HG03045 (cell line): Measurements from ENCODE around the gene WWOX.
A peak's percentile ranks its signal among the peaks of the same experiment; 100 is the strongest.
"Not testable (repeated sequence)": the region's sequence is repeated elsewhere in the genome, so short reads cannot be mapped to it uniquely, and the experiment has no call there.

ENCODE experiments used
- ATAC-seq: cut with Tn5 transposase; IDR thresholded peaks from one replicate; pipeline ENCODE4 v1.9.1; 2021; ENCODE audit warnings: mild to moderate bottlenecking, moderate library complexity; ENCODE audit not compliant: unreplicated experiment

WWOX gene

DNA sequence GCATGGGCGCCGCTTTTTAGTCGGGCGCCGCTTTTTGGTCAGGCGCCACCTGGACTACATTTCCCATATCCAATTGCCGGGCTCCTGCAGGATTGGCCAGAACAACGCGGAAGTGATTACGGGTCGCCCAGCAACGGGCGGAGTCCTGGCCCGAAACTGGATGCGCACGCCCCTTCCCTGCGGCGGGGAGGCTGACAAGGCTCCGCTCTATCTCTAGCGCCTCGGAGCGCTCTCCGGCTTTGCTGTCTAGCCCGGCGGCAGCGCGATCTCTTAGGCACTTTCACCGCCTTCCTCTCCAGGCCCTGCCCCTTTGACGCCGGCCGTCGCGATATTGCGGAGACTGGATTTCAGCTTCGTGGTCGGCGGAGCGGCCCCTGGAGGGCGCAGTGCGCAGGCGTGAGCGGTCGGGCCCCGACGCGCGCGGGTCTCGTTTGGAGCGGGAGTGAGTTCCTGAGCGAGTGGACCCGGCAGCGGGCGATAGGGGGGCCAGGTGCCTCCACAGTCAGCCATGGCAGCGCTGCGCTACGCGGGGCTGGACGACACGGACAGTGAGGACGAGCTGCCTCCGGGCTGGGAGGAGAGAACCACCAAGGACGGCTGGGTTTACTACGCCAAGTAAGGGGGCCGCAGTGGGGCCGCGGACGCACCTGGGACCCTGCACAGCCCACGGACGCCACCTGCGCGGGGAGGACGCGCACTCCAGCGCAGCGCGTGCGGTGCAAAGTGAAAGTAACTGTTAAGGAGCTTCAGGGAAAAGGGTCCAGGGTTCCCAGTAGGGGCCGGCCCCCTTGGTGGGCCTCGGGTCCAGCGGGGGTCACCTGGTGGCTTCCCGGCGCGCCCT lies at the start of gene WWOX:
Gene WWOX (plus strand): TSS at position 384 of the 841 bp plus-strand sequence.
- peak; percentile 96 for ATAC-seq

GRCh38 chr16:78050734-78051400 lies 48.6 kb upstream of the WWOX start:
- no peak for ATAC-seq

DNA sequence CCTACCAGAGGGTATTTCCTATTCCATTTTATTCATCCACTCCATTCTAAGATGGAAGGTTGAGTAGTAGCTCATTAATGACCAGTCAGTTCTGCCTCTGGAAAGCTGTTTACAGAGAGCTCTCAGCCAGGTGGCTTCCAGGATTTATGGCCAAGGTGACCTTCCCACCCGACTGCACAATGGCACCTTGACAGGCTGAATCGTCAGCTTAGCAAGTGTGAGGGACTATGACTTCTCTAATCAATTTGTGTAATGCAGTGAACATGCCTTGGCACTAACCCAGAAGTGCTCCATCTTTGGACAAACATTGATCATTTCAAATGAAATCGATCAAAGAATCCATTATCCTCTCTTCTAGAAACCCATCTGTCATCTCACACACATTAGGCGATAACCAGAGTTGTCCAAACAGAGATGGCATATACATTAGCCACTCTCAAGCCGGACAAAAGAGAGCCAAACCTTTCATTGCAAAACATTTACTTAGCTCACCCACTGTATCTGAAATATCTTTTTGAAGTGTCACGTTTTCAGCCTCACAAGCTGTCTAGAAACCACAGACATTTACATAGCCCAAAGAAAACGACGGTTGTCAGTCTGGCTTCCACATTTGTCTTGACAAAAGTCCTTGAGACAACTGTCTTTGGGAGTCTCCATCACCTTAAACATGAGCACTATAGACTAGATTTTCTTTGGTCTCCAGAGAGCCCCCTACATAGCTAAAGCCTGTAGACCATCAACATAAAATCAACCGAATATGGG lies 41.5 kb upstream of the WWOX start:
- ATAC-seq: no peak

- not testable (repeated sequence) for ATAC-seq
Measured at GRCh38 chr16:78059806-78060205, 39.6 kb upstream of the WWOX start.

GRCh38 chr16:78060295-78060694 lies 39.2 kb upstream of the WWOX start:
- ATAC-seq: no peak

- ATAC-seq: no peak
Measured at GRCh38 chr16:78060809-78061208, 38.6 kb upstream of the WWOX start.

DNA sequence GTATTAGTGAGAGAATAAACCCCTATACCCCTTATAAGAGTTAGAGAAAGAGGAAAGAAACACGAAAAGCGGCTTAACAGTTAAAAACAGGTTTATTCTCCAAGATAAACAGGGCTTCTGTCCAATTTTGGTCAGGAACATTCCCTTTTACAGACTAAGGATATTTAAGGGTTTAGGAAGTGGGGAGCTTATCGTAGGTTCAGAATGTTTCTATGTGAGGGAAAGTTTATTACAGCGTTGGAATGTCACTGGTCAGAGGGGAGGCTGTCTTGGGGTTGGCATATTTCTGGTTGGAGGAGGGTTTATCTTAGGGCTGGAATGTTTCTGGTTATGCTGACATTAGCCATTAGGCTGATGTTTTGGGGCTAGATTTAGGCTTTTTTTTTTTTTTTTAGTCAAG lies 34.1 kb upstream of the WWOX start:
- no peak for ATAC-seq

- no peak for ATAC-seq
Measured at GRCh38 chr16:78069913-78070312, 29.5 kb upstream of the WWOX start.

GRCh38 chr16:78072275-78072674 lies 27.2 kb upstream of the WWOX start:
- ATAC-seq: no peak

- no peak for ATAC-seq
Measured at GRCh38 chr16:78075800-78076199, 23.7 kb upstream of the WWOX start.

DNA sequence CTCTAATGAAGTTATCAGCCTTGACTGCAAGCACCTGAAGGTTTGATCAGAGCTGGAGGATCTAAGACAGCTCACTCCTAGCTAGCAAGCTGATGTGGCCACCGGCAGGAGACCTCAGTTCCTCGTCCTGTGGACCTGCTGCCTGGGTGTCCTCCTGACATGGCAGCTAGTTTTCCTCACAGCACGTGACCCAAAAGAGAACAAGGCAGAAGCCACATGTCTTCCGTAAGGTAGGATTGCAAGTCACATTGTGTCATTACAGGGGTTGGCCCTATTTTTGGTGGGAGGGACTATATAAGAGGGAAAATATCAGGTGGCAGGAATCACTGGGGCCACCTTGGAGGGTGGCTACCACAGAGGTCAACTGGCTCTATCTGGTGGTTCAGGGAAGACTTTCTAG lies 18.1 kb upstream of the WWOX start:
- ATAC-seq: no peak

DNA sequence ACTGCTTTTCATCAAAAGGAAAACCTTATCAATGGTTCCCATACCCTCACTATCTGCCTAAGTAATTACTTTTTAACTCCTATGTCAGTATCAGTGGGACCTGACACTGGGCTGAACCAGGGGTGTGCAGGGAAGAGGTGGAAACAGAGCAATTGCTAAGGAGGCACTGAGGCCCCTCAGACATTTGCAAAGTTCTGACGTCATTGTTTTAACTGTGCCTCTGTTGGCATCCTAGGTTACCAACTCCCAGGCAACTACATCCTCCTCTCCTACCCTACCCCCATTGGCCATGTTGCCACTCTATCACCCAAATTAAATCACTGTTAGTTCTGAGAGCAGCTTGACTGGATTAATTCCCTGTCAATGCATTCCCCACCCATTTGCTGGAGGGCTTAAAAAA lies 8.0 kb upstream of the WWOX start:
- no peak for ATAC-seq

GRCh38 chr16:78092758-78093157 lies 6.7 kb upstream of the WWOX start:
- ATAC-seq: no peak

DNA sequence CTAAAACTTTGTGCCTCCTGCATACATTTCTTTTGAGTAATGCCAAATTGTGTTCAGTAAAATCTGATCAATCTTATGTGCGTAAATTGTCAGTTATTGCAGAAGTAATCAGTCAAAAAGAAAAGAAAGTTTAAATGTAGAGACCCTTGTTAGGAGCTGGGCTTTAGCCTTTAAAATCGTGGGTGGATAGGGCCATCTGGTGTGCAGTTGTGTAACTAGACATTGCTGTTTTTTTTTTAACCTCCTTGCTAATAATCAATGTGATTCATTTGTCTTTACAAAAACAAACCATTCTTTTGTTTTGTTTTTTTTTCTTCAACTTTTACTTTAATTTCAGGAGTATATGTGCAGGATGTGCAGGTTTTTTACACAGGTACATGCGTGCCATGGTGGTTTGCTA lies 5.3 kb upstream of the WWOX start:
- ATAC-seq: no peak

DNA sequence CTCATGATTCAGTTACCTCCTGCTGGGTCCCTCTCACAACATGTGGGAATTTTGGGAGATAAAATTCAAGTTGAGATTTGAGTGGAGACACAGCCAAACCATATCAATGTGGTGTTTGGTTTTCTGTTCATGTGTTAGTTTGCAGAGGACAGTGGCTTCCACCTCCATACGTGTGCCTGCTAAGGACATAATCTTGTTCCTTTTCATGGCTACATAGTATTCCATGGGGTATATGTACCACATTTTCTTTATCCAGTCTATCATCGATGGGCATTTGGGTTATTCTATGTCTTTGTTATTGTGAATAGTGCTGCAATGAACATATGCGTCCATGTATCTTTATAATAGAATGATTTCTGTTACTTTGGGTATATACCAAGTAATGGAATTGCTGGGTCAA lies 4.5 kb upstream of the WWOX start:
- no peak for ATAC-seq

DNA sequence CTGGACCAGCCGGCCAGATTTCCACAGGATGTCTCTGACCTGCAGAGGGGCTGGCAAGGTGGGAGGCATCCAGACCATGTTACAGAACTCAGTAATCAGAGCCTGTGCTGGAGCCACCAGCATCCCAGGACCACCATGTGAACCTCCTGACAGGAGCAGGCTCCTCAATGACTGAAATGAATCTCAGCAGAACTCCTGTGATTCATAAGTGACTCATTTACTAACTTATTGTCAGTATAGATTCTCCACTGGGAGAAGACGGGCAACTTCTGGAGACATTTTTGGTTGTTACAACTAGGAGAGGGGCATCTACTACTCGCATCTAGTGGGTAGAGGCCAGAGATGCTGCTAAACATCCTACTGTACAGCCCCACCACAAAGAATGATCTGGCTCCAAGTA lies 3.1 kb upstream of the WWOX start:
- ATAC-seq: no peak

DNA sequence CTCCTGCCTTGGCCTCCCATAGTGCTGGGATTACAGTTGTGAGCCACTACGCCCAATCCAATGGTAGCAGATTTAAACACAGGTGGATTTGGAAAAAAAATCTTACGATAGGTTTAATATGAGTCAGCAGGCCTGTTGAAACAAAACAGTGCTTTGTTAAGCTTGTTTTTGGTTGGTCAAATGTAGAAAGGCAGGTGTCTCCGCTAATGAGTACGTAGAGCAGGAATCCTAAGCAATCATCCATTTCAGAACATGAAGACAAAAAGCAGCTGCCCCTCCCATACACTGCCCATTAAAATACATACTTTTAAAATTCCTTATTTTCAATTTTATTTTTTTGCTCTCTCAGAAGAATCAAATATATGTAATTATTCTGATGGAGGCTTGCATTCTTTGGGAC lies 1.9 kb upstream of the WWOX start:
- ATAC-seq: no peak

DNA sequence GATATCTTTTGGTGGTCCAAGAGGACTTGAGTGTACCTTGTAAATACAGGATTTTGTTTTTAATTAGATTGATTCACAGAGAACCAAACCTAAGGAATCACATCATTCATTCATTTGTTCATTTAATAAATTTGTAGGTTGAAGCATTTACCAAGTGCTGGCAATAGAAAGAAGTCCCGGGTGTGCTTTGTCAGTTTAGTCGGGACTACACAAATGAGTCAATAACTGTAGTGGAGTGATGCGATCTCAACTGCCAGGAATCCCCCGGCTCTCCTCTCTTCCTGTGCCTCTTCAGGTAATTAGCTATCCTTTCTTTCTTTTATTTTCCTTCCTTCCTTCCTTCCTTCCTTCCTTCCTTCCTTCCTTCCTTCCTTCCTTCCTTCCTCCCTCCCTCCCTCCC lies 1.4 kb upstream of the WWOX start:
- ATAC-seq: no peak

- no peak for ATAC-seq
Measured at GRCh38 chr16:78098595-78099270, 721 bp upstream of the WWOX start.

- ATAC-seq: peak; percentile 31
Measured at GRCh38 chr16:78100112-78100467, 636 bp downstream of the WWOX start.

GRCh38 chr16:78102122-78102660 lies 2.7 kb downstream of the WWOX start:
- ATAC-seq: no peak
